Sigmoid colon (tissue), 7 donors: ENCODE results near the gene TBC1D8B. TPM values are rescaled to one million over a fixed set of nuclear protein-coding genes. Genes with fewer than 3 reads are reported as not detected.
"Not testable (repeated sequence)": the region's sequence is repeated elsewhere in the genome, so short reads cannot be mapped to it uniquely, and the experiment has no call there.

Experiments used
- DNase-seq: peaks from one replicate; pipeline ENCODE4 v3.0.0-alpha.2; 2019
- H3K27ac ChIP-seq, 4 donors: fragments of 200-600 bp; sonication (generic); one replicate each; pipeline ENCODE4 v1.5.1; 2016 to 2019; ENCODE audit warnings: mild to moderate bottlenecking in 1 of 4
- H3K27me3 ChIP-seq, 3 donors: fragments of 200-600 bp; sonication (generic); one replicate each; pipeline ENCODE4 v1.5.1; 2019; ENCODE audit warnings: mild to moderate bottlenecking in 1 of 3
- H3K36me3 ChIP-seq, 4 donors: fragments of 200-600 bp; sonication (generic); one replicate each; pipeline ENCODE4 v1.5.1; 2016 to 2019
- H3K4me1 ChIP-seq, 4 donors: fragments of 200-600 bp; sonication (generic); one replicate each; pipeline ENCODE4 v1.5.1; 2017 to 2019
- H3K4me3 ChIP-seq, 4 donors: fragments of 200-600 bp; sonication (generic); one replicate each; pipeline ENCODE4 v1.5.1; 2017 to 2019; ENCODE audit warnings: mild to moderate bottlenecking in 2 of 4, moderate library complexity in 1 of 4
- H3K9me3 ChIP-seq, 4 donors: fragments of 200-600 bp in 3 of 4; sonication (generic) in 3 of 4; one replicate each; pipeline versions ENCODE4 v1.5.1 to v1.6.1; 2013 to 2019
- EP300 ChIP-seq, 4 donors: sonication (generic); formaldehyde crosslinking; IDR thresholded peaks; one replicate each; pipeline ENCODE4 v1.6.1; 2017; ENCODE audit warnings: antibody characterized with exemption in 4 of 4
- POLR2A ChIP-seq, 2 donors: fragments of 450-650 bp; IDR thresholded peaks; one replicate each; pipeline ENCODE4 v1.6.1; 2016; ENCODE audit warnings: antibody characterized with exemption in 2 of 2, mild to moderate bottlenecking in 2 of 2, moderate library complexity in 2 of 2
- POLR2AphosphoS5 ChIP-seq, 4 donors: sonication (generic); formaldehyde crosslinking; IDR thresholded peaks; one replicate each; pipeline ENCODE4 v1.6.1; 2017; ENCODE audit warnings: antibody characterized with exemption in 4 of 4
- whole genome bisulfite sequencing, 2 donors: extraction: QIAGEN DNeasy Blood & Tissue Kit; methylation state at CpG; one replicate each; pipeline ENCODE4 v1.1.7; 2013; 5-methylcytosine and 5-hydroxymethylcytosine counted together
- intact Hi-C: fragments of 100-400 bp; cut with DNase I; formaldehyde crosslinking; loops from one replicate; pipeline ENCODE4 v1.15.1; 2023
- polyA plus RNA-seq, 3 donors: library from polyadenylated mRNA; stranded (reverse); fragments of 200-250 nt; gene quantifications; one replicate each; pipeline ENCODE4 v1.2.3, GENCODE V29; 2013
- total RNA-seq, 4 donors: library from RNA; depleted of rRNA; stranded (reverse); fragments of >200 nt; gene quantifications; one replicate each; pipeline ENCODE4 v1.1.0, GENCODE V29; 2016
- TF ChIP-seq, protein P1 (sequence below), 4 experiments: fragments of 450-650 bp in 3 of 4; fragments of 200-600 bp in 1 of 4; IDR thresholded peaks; one replicate each; pipeline ENCODE4 v1.5.1; 2016 to 2019; ENCODE audit warnings: antibody characterized with exemption in 4 of 4, mild to moderate bottlenecking in 3 of 4, moderate library complexity in 2 of 4
- donor health status: healthy with polysubstance abuse.
- donor health status: Bipolar disorder and iron deficiency.
- donor health status: healthy.

The TBC1D8B gene
- total and polyA plus RNA-seq, 7 donors = 3.3 to 9.4 (median 5.3) TPM

DNA sequence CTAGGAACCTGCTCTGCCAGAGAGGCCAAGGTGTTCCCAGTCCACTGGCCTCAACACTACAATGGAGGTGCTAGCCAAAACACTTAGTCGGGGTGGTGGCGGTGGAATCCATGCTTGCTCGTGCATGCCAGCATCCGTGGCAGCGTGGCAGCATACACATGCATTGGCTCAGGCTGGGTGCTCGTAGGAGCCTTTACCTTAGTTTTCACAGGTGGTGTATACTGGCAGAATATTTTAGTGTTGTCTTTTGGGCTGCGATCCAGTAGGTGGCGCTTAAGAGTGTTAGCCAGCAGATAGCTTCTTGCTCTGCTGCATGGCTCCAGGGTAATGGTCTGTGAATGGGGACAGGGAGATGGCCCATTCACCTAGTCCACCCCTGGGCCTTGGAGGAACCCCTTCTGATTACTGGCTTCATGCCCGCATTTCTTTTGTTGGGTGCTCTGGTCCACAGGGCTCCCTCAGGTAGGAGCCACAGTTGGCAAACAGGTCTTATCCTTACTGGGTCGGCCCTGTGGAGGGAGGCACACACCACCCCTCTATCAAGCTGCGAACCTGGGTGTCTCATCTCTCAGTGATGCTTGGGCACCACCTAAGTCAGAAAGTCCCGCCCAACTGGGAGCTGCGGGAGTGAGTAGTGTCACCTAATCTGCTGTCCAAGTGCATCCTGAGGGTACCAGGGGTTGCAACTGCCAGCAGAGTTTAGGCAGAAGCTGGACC, 60.7 kb downstream of the TBC1D8B start:
- no peaks in the 10 kb centered on the region for H3K27me3 ChIP-seq
- no peak overlapping the region for H3K4me3 ChIP-seq
- no peaks in the 10 kb centered on the region for H3K4me1 ChIP-seq
- intact Hi-C loops = no loop called here
- no peak overlapping the region for H3K27ac ChIP-seq
- TF ChIP-seq POLR2A (IDR thresholded peaks at IDR 0.05) = no peak
- TF ChIP-seq, protein P1, sequence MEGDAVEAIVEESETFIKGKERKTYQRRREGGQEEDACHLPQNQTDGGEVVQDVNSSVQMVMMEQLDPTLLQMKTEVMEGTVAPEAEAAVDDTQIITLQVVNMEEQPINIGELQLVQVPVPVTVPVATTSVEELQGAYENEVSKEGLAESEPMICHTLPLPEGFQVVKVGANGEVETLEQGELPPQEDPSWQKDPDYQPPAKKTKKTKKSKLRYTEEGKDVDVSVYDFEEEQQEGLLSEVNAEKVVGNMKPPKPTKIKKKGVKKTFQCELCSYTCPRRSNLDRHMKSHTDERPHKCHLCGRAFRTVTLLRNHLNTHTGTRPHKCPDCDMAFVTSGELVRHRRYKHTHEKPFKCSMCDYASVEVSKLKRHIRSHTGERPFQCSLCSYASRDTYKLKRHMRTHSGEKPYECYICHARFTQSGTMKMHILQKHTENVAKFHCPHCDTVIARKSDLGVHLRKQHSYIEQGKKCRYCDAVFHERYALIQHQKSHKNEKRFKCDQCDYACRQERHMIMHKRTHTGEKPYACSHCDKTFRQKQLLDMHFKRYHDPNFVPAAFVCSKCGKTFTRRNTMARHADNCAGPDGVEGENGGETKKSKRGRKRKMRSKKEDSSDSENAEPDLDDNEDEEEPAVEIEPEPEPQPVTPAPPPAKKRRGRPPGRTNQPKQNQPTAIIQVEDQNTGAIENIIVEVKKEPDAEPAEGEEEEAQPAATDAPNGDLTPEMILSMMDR (IDR thresholded peaks at IDR 0.05) = no peak
- TF ChIP-seq POLR2AphosphoS5 (IDR thresholded peaks at IDR 0.05) = no peak
- TF ChIP-seq EP300 (IDR thresholded peaks at IDR 0.05) = no peak
- DNase-seq = no peak
- WGBS, 2 donors = 77 to 78% methylated on average over 13 of the region's 13 CpGs
- H3K36me3 ChIP-seq = no peaks in the 10 kb centered on the region
- H3K9me3 ChIP-seq = no peaks in the 10 kb centered on the region

DNA sequence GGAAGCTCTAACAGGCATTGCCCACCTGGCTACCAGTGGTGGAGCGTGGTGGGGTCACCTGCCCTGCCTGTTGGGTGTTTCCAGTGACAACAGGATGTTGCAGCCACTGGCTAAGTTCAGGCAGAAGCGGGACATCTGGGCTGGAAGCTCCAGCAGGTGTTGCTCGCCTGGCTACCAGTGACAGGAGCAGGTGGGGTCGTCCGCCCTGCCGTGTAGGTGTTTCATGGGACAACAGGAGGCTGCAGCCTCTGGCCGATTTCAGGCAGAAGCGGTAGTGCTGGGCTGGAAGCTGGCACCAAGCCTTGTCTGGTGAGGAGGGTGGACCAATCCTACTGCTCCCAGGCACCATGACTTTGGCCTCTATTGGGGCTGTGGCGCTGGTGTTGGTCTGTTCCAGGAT, 61.2 kb downstream of the TBC1D8B start:
- Histone ChIP-seq H3K4me1 (no peaks in the 10 kb centered on the region), H3K9me3 (no peaks in the 10 kb centered on the region), H3K36me3 (no peaks in the 10 kb centered on the region), H3K27me3 (no peaks in the 10 kb centered on the region), H3K4me3 (no peak overlapping the region), H3K27ac (no peak overlapping the region)
- TF ChIP-seq POLR2AphosphoS5 (IDR thresholded peaks at IDR 0.05) (no peak), POLR2A (IDR thresholded peaks at IDR 0.05) (no peak), EP300 (IDR thresholded peaks at IDR 0.05) (no peak)
- TF ChIP-seq, protein P1 (IDR thresholded peaks at IDR 0.05) = no peak
- intact Hi-C loops = no loop called here
- no peak for DNase-seq
- 95 to 96% methylated on average over 9 of the region's 9 CpGs for WGBS, 2 donors

DNA sequence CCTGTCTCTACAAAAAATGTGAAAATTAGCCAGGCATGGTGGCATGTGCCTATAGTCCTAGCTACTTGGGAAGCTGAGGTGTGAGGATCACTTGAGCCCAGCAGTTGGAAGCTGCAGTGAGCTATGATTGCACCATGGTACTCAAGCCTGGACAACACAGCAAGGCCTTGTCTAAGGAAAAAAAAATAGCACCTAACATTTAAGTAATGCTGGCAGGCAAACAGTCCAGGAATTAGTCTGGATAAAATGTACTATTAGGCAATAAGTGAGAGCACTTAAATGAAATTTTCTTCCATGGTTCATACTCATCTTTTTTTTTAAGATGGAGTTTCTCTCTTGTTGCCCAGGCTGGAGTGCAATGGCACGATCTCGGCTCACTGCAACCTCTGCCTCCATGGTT, 70.3 kb downstream of the TBC1D8B start:
- H3K9me3 ChIP-seq, DNase-seq, intact Hi-C loops, H3K27ac ChIP-seq, H3K36me3 ChIP-seq, H3K4me3 ChIP-seq, H3K27me3 ChIP-seq, H3K4me1 ChIP-seq: not testable (repeated sequence)
- 97% methylated on average over 2 of the region's 2 CpGs for WGBS, 2 donors

DNA sequence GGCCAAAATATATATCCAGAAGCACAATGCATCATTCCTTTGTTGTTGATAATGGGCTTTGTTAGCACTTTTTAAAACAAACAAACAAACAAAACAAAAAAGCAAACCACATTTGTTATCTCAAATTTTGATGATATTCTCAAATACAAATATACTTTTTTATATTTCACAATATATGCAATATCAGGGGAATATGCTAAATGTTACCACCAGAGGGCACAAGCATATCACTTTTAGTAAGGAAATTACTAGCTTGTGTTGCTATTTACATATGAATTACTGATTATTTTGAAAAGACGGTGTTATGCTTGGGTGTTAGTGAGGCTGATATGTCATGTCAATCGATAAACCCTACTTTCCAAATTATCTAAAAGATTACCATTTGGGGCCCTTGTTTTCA, 71.6 kb downstream of the TBC1D8B start:
- Histone ChIP-seq H3K4me1 (no peaks in the 10 kb centered on the region), H3K4me3 (no peak overlapping the region), H3K36me3 (no peaks in the 10 kb centered on the region), H3K27me3 (no peaks in the 10 kb centered on the region), H3K27ac (no peak overlapping the region), H3K9me3 (no peaks in the 10 kb centered on the region)
- 46 to 68% methylated on average over 2 of the region's 2 CpGs for WGBS, 2 donors
- intact Hi-C loops = no loop called here
- TF ChIP-seq, protein P1 (IDR thresholded peaks at IDR 0.05) = no peak
- TF ChIP-seq POLR2A (IDR thresholded peaks at IDR 0.05) = no peak
- no peak for TF ChIP-seq POLR2AphosphoS5 (IDR thresholded peaks at IDR 0.05)
- no peak for TF ChIP-seq EP300 (IDR thresholded peaks at IDR 0.05)
- DNase-seq = no peak

DNA sequence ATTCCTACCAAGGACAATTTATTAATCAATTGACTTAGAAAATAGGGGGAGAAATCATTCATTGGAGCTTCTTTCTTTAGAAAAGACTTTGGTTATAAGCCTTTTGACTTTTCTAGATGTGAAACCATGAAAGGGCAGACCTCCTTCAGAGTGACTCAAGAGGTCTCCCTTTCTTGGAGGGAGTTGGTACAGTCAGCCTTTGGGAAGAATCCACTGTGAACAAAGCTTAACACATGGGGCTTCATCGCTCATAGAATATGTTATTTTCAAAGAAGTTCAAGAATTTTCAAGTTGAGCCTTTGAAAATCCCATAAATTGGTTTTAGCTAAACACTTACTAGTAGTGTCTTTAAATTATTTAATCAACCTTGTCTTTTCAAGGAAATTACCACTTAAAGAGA, 72.7 kb downstream of the TBC1D8B start:
- Histone ChIP-seq H3K9me3 (no peaks in the 10 kb centered on the region), H3K36me3 (no peaks in the 10 kb centered on the region), H3K27me3 (no peaks in the 10 kb centered on the region), H3K4me1 (no peaks in the 10 kb centered on the region), H3K4me3 (no peak overlapping the region), H3K27ac (no peak overlapping the region)
- no peak for TF ChIP-seq POLR2A (IDR thresholded peaks at IDR 0.05)
- TF ChIP-seq, protein P1 (IDR thresholded peaks at IDR 0.05) = no peak
- TF ChIP-seq POLR2AphosphoS5 (IDR thresholded peaks at IDR 0.05) = no peak
- TF ChIP-seq EP300 (IDR thresholded peaks at IDR 0.05) = no peak
- intact Hi-C loops = no loop called here
- WGBS, 2 donors = 74 to 86% methylated on average over 1 of the region's 1 CpG
- no peak for DNase-seq
